AG10803 (cell line): ENCODE data around the gene ARL8A.
"Not testable (repeated sequence)": the region's sequence is repeated elsewhere in the genome, so short reads cannot be mapped to it uniquely, and the experiment has no call there.

Experiments used
- DNase-seq: peaks from one replicate; pipeline ENCODE4 v3.0.0; 2010; ENCODE audit warnings: low read depth
- H3K4me3 ChIP-seq: 2 replicates; pipeline ENCODE4 v1.5.1; 2011; ENCODE audit warnings: mild to moderate bottlenecking, low read length, control low read depth
- CTCF ChIP-seq: conservative IDR thresholded peaks from 2 replicates; pipeline ENCODE4 v1.5.1; 2011; ENCODE audit warnings: mild to moderate bottlenecking, low read length, control low read depth, inconsistent platforms

The ARL8A gene

GRCh38 chr1:202146993-202147392 lies 2.5 kb upstream of the ARL8A start:
- no peak for TF ChIP-seq CTCF
- no peak for DNase-seq
- H3K4me3 ChIP-seq: no peak overlapping the region

GRCh38 chr1:202146279-202146678 lies 1.7 kb upstream of the ARL8A start:
- DNase-seq: no peak
- no peak for TF ChIP-seq CTCF
- no peak overlapping the region for H3K4me3 ChIP-seq

- DNase-seq: not testable (repeated sequence)
- H3K4me3 ChIP-seq: peak overlapping the region; percentile 69
Measured at GRCh38 chr1:202145744-202146140, 1.2 kb upstream of the ARL8A start.

GRCh38 chr1:202145068-202145743 lies 669 bp upstream of the ARL8A start:
- peak overlapping the region; percentile 69 for H3K4me3 ChIP-seq
- DNase-seq: no peak
- TF ChIP-seq CTCF: no peak

- TF ChIP-seq CTCF: no peak
- H3K4me3 ChIP-seq: peak overlapping the region; percentile 81
- no peak for DNase-seq
Measured at GRCh38 chr1:202143768-202144401, 652 bp downstream of the ARL8A start.

- DNase-seq: no peak
- TF ChIP-seq CTCF: no peak
- H3K4me3 ChIP-seq: peak overlapping the region; percentile 81
Measured at GRCh38 chr1:202143011-202143767, 1.3 kb downstream of the ARL8A start.

- not testable (repeated sequence) for H3K4me3 ChIP-seq, DNase-seq
Measured at GRCh38 chr1:202141468-202141867, 3.1 kb downstream of the ARL8A start.

GRCh38 chr1:202140833-202141232 lies 3.7 kb downstream of the ARL8A start:
- H3K4me3 ChIP-seq: no peak overlapping the region
- no peak for DNase-seq
- TF ChIP-seq CTCF: no peak
